EL (cell line): ENCODE data around the gene SYNJ2.

Source experiments
- DNase-seq: peaks from one replicate; pipeline ENCODE4 v3.0.0-alpha.2; 2016

SYNJ2 gene

GRCh38 chr6:158030380-158031300 is 49.0 kb downstream of the SYNJ2 start:
- DNase-seq: peak; percentile 22

- peak; percentile 98 for DNase-seq
These were observed 50.0 kb downstream of the SYNJ2 start for GRCh38 chr6:158031381-158032353.

DNA sequence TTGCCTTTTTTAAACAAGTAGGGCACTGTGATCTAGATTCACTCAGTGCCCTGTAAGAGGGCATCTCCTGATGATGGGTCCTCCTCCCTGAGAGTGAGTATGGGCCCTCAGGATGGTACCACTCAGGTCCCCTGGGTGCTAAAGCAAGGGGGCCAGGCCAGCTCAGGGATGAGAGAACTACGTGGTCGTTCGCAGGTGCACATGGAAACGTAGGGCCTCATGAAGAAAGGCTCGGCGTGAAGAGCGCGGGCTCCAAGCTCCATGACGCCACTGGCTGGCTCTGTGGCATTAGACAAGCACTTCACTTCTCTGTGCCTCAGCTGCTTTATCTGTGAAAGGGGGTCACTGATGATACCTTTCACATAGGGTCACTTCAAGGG is 50.7 kb downstream of the SYNJ2 start:
- DNase-seq: no peak

GRCh38 chr6:158033077-158033750 is 51.6 kb downstream of the SYNJ2 start:
- no peak for DNase-seq

DNA sequence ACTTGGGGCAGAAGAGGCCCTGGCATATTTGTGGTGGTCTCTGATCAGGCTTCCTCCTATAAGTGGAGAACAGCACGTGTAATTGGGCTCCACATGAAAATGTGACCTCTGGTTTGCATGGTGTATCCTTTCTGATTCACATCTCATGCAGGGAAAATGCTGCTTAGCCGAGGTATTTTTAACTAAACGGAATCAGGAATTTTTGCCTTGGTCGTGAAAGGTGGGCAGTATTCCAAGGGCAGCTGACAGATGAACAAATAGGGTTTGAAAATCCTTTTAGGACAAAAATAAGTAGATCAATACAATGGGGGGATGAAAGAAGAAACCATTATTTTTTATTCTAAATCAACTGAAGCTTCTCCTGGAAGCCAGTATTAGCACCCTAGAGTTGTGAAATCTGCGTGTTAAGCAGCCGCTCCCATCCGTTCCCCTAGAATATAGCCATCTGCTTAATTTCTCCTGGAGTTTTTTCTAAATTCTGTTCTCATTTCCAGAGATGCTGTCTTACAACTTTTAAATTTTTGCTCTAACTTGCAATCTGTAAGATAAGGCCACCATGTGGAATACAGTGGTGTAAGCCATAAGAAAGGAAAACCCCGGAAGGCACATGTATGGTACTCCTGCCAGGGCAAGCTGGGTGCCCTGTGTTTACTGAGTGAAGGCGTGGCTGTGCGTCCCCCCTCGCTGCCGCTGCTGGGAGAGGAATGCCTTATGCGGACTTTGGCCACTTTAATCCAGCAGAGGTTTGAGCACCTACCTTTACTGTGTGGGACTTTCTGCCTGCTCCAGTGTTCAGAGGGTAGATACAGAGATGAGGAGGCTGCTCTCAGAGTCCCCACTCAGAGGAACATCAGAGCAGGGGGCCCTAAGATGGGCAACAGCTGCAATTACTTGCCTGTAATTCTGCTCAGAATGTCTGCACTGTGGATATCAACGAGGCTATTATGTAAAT is 52.4 kb downstream of the SYNJ2 start:
- DNase-seq: no peak

GRCh38 chr6:158036261-158036660 is 54.6 kb downstream of the SYNJ2 start:
- DNase-seq: no peak

DNA sequence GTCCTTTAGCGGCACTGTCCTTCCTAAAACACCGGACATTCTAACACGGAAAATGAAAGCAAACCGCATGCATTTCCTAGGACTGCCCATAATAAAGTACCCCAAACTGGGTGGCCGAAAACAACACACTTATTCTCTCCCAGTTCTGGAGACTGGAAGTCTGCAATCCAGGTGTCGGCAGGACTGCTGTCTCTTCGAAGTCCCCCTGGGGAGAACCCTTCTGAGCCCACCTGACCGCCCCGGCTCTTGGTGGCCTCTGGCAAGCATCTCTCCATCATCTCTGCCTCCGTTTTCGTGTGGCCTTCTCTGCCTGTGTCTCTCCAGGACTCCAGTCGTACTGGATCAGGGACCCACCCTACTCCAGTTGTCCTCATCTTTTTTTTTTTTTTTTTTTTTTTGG is 55.4 kb downstream of the SYNJ2 start:
- no peak for DNase-seq

GRCh38 chr6:158037771-158038170 is 56.1 kb downstream of the SYNJ2 start:
- DNase-seq: no peak

GRCh38 chr6:158038291-158039177 is 56.9 kb downstream of the SYNJ2 start:
- DNase-seq: no peak

DNA sequence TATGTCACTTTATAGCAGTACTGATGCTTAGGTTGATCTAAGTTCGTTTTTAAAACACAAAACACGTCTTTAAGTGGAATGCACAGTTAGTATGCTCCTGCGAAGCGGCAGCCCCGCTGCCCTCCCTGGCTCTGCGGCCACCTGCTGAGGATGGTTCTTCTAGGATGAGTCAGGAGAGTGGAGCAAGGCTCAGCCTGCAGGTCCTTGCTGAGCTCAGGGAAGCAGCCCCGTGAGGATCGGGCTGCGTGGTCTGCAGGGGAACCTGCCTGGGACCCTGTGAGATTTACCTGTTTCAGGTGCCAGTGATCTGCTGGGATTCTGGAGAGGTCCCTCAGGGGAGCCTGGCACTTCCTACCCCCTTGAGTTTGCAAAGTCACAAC is 57.5 kb downstream of the SYNJ2 start:
- no peak for DNase-seq

- DNase-seq: peak; percentile 34
These were observed 57.9 kb downstream of the SYNJ2 start for GRCh38 chr6:158039571-158040050.

DNA sequence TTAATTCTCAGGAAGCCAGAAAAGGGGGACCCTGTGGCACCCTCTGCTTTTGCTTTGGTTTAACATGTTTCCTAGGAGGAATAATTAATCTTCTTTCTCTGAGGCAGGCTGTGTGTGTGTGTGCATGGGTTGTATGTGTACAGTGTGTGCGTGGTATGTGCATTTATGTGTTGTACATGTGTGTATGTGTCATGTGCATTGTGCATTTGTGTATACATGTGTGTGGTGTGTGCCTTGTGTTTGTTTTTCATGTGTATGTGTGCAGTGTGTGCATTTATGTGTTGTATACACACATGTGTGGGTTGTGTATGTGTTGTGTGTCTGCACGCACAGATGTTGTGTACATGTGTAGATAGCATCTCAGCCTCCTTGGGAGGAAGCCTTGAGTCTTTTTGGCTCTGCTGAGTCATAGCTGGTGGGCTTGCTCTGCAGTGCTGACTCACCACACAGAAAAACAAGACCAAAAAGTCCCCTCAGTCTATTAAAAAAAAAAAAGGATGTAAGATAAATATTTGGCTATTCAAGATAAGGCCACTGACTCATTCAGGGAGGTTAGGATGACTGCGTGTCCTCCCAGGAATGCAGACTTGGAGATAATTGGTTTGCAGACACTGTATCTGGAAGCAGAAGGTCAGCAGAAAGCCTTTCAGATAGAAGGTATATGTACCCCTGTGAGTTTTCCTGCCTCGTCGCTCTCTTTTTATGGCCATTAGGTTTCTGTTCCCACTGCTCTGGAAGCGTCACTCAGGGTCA is 58.6 kb downstream of the SYNJ2 start:
- peak; percentile 98 for DNase-seq

DNA sequence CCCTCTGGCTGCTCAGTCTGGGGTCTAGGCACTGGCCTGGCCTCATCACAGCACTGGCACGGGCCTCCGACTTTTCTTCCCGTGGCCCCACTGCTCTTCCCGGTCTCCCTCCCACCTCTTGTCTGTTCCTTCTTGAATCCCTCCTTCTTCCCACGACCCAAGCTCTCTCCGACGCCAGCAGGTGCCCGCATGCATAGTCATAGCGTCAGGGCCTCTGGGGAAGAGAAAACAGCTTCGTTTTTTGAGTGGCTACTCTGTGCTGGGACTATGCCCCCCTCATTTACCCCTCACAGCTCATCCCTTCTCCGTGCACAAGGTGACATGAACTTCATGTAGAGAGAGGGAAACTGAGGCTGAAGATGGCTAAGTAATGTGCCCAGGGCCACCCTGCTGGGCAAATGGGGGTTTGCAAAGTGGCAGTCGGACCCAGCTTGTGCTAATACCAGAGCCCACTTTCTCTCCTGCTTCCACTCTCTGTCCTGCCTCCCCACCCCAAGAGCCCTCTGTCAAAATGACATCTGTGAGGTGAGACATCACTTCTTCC is 59.2 kb downstream of the SYNJ2 start:
- DNase-seq: peak; percentile 78

DNA sequence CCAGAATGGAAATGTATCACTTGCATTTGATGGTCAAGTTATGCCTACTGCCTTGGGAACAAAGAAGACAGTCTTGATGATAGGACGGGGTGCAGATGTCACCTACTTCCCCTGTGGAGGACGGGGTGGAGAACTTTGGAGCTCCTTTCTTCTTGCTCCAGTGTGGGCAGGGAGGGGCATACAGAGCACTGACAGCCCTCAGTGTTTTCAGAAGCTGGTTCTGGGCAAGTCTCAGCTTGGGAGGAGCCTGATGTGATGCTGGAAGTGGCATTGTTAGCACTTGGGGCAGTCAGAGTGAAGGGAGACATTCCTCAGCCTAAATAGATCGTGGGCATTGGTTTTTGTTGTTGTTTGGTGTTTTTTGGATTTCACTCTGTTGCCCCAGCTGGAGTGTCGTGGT is 59.7 kb downstream of the SYNJ2 start:
- DNase-seq: no peak

- DNase-seq: no peak
These were observed 60.1 kb downstream of the SYNJ2 start for GRCh38 chr6:158041788-158042187.

- peak; percentile 91 for DNase-seq
These were observed 60.7 kb downstream of the SYNJ2 start for GRCh38 chr6:158042245-158042798.

DNA sequence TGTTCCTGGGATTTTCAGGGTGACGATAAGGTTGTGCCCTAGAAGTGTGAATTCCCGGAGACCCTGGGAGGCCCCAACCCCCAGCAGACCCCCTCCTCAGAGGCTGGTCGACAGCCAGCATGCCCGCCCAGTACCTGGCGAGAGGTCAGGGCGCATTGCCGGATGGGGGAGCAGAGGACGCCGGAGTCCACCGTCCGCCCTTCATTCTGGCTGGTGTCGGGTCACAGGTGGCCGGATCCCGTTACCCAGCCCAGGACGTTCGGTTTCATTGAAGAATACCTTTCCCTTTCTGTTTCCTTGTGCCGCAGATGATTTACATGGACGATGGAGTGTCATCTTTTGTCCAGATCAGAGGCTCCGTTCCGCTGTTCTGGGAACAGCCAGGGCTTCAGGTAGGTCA is 61.3 kb downstream of the SYNJ2 start:
- no peak for DNase-seq

DNA sequence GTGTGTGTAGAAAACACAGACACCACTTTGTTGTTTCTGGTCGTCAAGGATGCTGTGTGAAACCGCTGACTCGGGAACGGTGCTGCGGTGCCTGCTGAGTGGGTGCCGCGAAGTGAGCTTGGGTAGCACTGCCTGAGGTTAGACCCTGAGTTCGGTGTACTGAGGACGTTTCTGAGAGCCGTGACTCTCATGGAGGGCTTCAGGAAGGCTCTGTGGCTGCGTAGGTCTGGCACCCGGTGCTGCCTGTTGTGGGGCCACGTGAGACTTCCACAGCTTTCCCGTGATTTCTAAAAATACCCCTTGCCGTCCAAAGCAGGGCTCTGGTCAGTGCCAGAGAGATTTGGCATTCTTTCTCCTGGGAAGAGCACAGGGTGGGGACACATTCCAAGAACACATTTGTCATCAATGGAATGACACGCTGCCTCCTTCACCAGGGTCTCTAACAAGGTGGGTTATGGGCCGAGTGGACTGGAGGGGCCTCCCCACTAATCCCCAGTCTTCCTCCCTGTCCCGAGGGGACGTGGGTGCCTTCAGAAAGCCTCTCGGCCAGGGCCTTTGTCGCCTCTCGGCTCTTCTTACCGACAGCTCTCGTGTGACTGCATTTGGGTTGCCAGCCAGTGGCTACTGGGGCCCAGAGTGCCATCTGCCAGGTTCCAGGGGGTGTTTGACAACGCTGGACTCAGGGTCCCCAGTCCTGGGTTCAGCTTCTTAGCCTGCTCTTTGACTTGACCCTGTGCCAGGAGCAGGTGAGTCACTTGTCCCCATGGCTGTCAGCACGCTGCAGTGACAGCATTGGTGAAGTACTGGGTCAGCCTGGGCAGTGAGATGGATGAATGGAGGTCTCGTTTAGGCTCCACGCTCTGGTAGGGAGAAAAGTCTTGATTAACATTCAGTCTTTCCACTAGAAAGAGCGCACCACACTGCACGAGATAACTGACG is 62.2 kb downstream of the SYNJ2 start:
- DNase-seq: no peak
